NCI-H2196 treated with DMSO at 0.1 percent for 48 hours (cell line): ENCODE results near the gene STARD6.
"Not testable (repeated sequence)": the region's sequence is repeated elsewhere in the genome, so short reads cannot be mapped to it uniquely, and the experiment has no call there.

Experiments used
- DNase-seq: peaks from one replicate; lab custom pipeline; 2025; ENCODE audit not compliant: unreplicated experiment; lab: John Stamatoyannopoulos, UW

The STARD6 gene

GRCh38 chr18:54357660-54358494 is at the start of gene STARD6, which contains the start of gene C18orf54:
STARD6 (minus strand) TSS chr18:54357858; CDS start chr18:54354573, 3,285 bp downstream.
C18orf54 (plus strand) TSS chr18:54357906; CDS start chr18:54360573, 2,667 bp downstream.
- peak; percentile 75 for DNase-seq

- DNase-seq = no peak
These were observed 47.6 kb upstream of the STARD6 start for GRCh38 chr18:54405290-54405689.

- DNase-seq = no peak
These were observed 39.1 kb upstream of the STARD6 start for GRCh38 chr18:54396760-54397159.

- DNase-seq = no peak
These were observed 36.1 kb upstream of the STARD6 start for GRCh38 chr18:54393648-54394294.

GRCh38 chr18:54392543-54393023 is 34.9 kb upstream of the STARD6 start:
- peak; percentile 15 for DNase-seq

- no peak for DNase-seq
These were observed 33.2 kb upstream of the STARD6 start for GRCh38 chr18:54390838-54391237.

GRCh38 chr18:54389143-54389505 is 31.5 kb upstream of the STARD6 start:
- DNase-seq = no peak

- no peak for DNase-seq
These were observed 30.8 kb upstream of the STARD6 start for GRCh38 chr18:54388203-54389142.

- DNase-seq = no peak
These were observed 30.0 kb upstream of the STARD6 start for GRCh38 chr18:54387631-54388030.

- DNase-seq = not testable (repeated sequence)
These were observed 29.3 kb upstream of the STARD6 start for GRCh38 chr18:54386800-54387495.

GRCh38 chr18:54386043-54386442 is 28.4 kb upstream of the STARD6 start:
- DNase-seq = no peak

GRCh38 chr18:54382733-54383252 is 25.1 kb upstream of the STARD6 start:
- DNase-seq = no peak

GRCh38 chr18:54382076-54382475 is 24.4 kb upstream of the STARD6 start:
- DNase-seq = no peak

- DNase-seq = no peak
These were observed 24.0 kb upstream of the STARD6 start for GRCh38 chr18:54381640-54382039.

GRCh38 chr18:54378057-54378456 is 20.4 kb upstream of the STARD6 start:
- DNase-seq = no peak

- no peak for DNase-seq
These were observed 2.7 kb upstream of the STARD6 start for GRCh38 chr18:54360406-54360805.

- no peak for DNase-seq
These were observed 1.6 kb upstream of the STARD6 start for GRCh38 chr18:54359233-54359632.

- DNase-seq = no peak
These were observed 910 bp upstream of the STARD6 start for GRCh38 chr18:54358495-54359040.

GRCh38 chr18:54357082-54357659 is 487 bp downstream of the STARD6 start:
- no peak for DNase-seq

GRCh38 chr18:54351186-54351585 is 6.5 kb downstream of the STARD6 start:
- DNase-seq = no peak
